DMS53 (cell line): Measurements from ENCODE around the gene TFDP1.
"Not testable (repeated sequence)": the region's sequence is repeated elsewhere in the genome, so short reads cannot be mapped to it uniquely, and the experiment has no call there.

Source experiments
- DNase-seq: peaks from one replicate; lab custom pipeline; 2025; lab: John Stamatoyannopoulos, UW

Gene TFDP1

GRCh38 chr13:113618455-113618854 lies 33.9 kb downstream of the TFDP1 start:
- DNase-seq = no peak

- DNase-seq = no peak
Observed at GRCh38 chr13:113620036-113620796, 35.7 kb downstream of the TFDP1 start.

GRCh38 chr13:113621046-113621445 lies 36.5 kb downstream of the TFDP1 start:
- no peak for DNase-seq

GRCh38 chr13:113621498-113621897 lies 36.9 kb downstream of the TFDP1 start:
- peak; percentile 0 for DNase-seq

- DNase-seq = not testable (repeated sequence)
Observed at GRCh38 chr13:113621986-113622550, 37.5 kb downstream of the TFDP1 start.

GRCh38 chr13:113622791-113623490 lies 38.4 kb downstream of the TFDP1 start:
- DNase-seq = no peak

- DNase-seq = no peak
Observed at GRCh38 chr13:113623491-113624234, 39.1 kb downstream of the TFDP1 start.

GRCh38 chr13:113624235-113624587 lies 39.7 kb downstream of the TFDP1 start:
- no peak for DNase-seq

GRCh38 chr13:113624640-113625304 lies 40.2 kb downstream of the TFDP1 start:
- not testable (repeated sequence) for DNase-seq

GRCh38 chr13:113625965-113626721 lies 41.6 kb downstream of the TFDP1 start:
- DNase-seq = no peak

- no peak for DNase-seq
Observed at GRCh38 chr13:113627136-113627535, 42.6 kb downstream of the TFDP1 start.

GRCh38 chr13:113628291-113629270 lies 44.0 kb downstream of the TFDP1 start:
- DNase-seq = no peak

- no peak for DNase-seq
Observed at GRCh38 chr13:113629866-113630265, 45.3 kb downstream of the TFDP1 start.

GRCh38 chr13:113630296-113630695 lies 45.7 kb downstream of the TFDP1 start:
- no peak for DNase-seq

GRCh38 chr13:113630804-113631203 lies 46.3 kb downstream of the TFDP1 start:
- no peak for DNase-seq

- DNase-seq = no peak
Observed at GRCh38 chr13:113631341-113632095, 47.0 kb downstream of the TFDP1 start.

- no peak for DNase-seq
Observed at GRCh38 chr13:113632706-113633484, 48.3 kb downstream of the TFDP1 start.

GRCh38 chr13:113633485-113633873 lies 48.9 kb downstream of the TFDP1 start:
- DNase-seq = no peak
